NCI-H2227 treated with DMSO at 0.1 percent for 48 hours (cell line): ENCODE measurements around the gene ZP1.
"Not testable (repeated sequence)": the region's sequence is repeated elsewhere in the genome, so short reads cannot be mapped to it uniquely, and the experiment has no call there.

ENCODE experiments used
- DNase-seq: peaks from one replicate; lab custom pipeline; 2025; lab: John Stamatoyannopoulos, UW

ZP1 gene

DNA sequence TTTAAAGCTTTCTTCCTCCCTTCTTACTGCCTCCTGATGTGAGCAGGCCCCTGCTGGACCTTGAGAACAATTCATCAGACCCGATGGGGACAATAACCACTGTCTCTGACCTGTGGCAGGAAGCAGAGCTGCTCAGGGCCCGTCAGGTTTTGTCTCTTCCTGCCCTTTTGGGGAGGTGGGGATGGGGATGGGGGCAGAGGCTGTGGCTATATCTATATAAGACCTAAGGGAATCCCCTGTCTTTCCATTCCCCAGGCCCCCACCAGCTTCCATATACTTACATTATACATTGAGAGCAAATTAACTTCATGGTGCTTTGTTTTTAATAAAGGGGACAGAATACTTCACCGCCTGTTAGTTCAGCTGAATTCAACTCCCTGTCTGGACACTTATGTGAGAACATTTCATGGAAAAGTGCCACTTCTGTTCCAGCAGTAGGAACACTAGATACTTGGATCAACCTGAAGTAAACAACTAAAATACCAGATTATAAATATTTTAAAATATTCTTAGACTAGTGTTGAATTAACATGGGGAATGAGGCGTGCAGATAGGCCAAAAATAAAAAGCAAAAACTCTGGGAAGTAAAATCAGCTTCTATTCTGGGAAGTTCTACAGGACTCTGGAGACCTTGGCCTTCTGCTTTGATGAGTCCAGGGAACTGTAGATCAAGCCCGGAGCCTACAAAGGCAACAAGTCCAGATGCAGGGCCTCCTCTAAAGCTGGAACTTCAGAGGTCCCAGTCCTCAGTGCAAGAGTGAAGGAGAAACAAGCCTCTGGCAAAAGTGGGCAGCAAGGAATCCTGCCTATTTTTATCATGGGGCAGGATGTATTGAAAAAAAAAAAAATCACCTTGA is 11.1 kb downstream of the ZP1 start:
- no peak for DNase-seq

DNA sequence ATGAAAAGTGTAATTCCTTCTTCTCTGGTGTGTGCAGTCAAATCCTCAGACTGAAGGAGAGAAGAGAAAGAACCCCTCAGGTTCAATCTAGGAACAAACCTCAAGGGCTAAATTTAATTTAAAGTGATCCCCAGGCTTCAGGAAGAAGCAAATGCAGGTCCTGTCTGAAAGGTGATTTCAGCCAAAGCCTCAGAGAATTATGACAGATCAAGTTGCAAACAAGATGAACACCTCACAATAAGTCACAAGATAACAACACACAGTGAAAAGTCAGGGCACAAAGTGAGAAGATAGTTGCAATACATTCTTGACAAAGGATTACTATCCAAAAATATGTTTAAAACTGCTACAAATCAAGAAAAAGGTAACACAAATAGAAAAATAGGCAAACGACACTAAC is 11.8 kb downstream of the ZP1 start:
- DNase-seq, result no peak

GRCh38 chr11:60879971-60880588 is 12.7 kb downstream of the ZP1 start:
- DNase-seq, result no peak

DNA sequence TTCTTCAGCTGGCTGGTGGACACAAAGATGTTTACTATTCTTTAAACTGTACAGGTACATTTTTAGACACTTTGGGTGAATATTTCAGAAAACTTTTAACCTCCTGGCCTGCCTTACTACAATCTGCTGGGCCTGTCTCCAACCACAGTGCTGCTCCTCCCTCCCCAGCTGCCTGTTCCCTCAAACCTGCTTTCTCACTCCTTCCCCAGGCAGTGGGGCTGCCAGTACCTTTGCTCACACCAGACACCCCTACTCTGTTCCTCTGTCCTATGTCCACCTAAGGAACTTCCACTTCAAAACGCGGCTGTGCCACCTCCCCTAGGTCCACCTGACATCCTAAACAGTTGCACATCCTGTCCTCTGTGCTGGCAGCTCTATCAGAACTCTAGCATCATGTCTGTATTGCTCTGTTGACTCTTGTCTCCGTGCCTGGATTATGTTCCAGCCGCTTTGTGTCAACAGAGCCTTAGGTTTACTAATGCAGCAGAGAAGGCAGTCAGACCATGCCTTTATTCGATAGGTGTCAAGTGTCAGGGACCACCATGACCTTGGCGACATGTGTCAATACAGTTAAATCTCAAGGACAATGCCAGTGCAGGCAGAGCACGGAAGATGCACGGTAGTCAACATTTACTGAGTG is 13.4 kb downstream of the ZP1 start:
- DNase-seq, result no peak

DNA sequence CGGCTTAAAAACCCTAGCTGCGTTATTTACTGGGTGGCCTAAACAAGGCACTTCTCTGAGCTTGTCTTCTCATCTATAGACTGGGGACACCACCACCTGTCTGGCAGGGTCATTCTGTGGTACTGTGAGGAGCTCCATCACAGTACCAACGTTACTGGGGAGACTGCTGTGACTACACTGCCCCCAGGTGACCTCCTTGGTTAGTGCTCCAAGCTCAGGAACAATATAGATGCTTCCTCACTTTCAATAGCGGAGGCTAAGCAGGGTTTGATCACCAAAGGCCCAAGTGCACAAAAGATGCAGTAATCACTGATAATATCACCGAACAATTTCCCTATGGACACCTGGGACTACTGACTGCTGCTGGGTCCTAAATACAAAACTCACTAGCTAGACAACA is 20.2 kb downstream of the ZP1 start:
- DNase-seq, result no peak

- DNase-seq, result no peak
Observed at GRCh38 chr11:60889869-60890311, 22.5 kb downstream of the ZP1 start.

DNA sequence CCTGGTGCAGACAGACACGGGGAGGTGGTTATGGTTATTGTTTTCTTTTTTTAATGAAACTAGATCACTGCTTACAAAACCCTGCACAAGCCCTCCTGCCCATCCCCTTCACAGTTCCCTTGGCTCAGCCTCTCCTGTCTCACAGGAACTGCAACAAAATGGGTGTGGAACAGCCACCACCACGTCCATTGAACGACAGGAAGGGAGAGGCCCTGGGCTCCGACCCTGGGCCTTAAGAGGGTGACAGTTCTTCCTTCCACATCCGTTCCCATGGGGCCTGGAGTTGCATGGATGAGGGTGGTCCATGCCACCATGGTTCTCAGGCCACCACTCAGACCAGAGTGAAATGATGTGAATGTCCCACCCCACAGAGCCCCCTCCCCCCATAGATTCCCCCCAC is 23.4 kb downstream of the ZP1 start:
- DNase-seq, result no peak

DNA sequence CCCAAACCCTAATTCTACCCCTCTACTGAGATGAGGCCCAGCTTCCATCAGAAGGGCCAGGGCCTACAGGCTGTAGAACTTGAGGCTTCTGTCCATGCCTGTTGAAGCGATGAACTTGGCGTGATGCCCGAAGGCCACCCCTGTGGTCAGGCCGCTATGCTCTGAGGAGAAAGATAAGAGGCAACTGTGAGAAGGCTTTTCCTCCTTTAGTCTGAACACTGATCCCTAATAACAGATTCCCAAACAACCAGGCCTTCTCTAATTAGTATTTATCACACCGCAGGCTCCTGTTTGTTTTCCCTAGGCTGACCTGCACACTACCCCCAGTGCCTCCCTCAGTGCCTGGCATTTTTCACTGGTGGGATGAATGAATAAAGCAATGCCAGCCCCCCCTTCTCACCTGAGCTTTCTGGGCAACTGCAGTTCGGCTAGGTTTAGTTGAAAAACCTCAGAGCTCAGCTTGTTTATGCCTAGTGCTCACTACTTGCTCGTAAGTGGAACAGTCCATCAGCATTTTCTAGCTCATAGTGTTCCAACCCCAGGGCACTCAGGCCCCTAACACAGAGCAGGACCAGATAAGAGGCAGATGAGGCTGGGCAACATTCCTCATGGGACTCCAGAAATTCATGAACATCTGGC is 23.9 kb downstream of the ZP1 start:
- DNase-seq, result peak; percentile 13

DNA sequence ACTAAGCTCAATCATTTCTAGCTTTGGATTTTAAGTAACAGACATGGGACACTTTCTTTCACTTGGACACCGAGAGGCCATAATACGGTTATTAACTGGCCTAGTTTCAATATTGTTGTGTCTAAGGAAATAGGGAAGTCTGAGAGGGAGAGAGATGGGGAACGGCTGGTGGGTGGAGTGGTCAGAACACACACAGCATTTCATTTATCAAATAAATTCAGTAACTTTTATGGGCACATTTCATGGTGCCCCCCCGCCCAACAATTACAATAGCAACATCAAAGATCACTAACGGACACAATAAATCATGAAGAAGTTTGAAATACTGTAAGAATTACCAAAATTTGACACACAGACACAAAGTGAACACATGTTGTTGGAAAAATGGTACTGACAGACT is 28.3 kb downstream of the ZP1 start:
- DNase-seq, result no peak

DNA sequence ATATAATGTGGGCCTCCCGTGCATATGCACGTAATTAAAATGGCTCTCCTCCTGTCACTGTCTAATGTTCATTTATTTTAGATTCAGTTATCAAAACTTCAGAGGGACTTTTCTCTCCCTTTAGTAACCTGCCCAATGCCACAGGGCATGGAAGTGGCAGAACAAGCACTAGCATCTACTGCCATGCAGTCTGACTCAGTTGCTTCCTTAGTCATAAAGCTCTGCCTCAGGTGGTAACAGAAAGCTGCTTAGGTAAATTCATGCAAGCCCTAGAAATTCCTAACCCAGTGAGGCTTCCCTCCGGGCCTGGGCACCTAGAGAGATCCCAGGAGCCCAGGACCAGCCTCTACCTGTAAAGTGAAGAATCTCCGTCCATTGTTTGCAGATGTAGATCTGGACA is 30.2 kb downstream of the ZP1 start:
- no peak for DNase-seq

DNA sequence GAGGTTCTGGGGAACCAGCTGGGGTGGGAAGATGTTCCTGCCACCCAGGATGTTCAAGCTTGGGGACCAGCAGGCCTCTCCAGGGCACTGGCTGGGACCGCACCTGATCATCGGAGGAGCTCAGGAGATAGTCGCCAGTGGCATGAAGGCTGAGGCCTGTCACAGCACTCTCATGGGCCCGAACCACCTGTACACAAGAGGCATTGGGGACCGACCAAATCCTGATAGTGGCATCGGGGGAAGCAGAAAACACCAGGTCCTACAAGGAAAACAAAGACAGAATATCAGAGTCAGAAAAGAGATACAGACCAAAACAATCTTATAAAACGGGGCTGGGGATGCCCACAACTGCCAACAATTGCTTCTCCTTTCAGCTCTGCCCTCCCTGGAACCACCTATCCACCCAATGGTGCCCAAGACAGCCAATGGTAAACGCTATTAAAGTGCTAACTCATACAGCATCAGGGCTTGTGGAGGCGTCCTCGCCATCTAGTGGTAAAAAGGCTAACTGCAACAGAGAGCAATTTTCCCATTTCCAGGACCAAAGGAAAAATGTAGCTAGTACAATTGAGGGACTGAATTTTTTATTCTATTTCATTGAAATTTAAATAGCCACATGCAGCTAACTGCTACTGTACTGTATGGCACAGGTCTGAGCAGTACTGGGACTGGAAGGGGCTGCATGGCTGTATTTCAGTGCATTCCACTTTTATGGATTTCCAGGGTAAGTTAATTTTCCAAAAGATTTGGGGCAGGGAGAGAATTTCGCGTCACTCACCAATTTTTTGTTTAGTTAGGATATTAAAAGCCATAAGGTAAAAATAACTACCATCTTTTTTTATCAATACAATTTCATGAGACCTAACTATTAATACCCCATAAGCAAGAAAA is 31.9 kb downstream of the ZP1 start:
- DNase-seq, result peak; percentile 14

- no peak for DNase-seq
Observed at GRCh38 chr11:60899977-60900376, 32.6 kb downstream of the ZP1 start.

GRCh38 chr11:60900673-60901404 is 33.5 kb downstream of the ZP1 start:
- DNase-seq, result no peak

- no peak for DNase-seq
Observed at GRCh38 chr11:60902625-60903024, 35.3 kb downstream of the ZP1 start.

GRCh38 chr11:60905047-60905446 is 37.7 kb downstream of the ZP1 start:
- no peak for DNase-seq

- peak; percentile 5 for DNase-seq
Observed at GRCh38 chr11:60905551-60906113, 38.3 kb downstream of the ZP1 start.

- DNase-seq, result peak; percentile 96
Observed at GRCh38 chr11:60906132-60906972, 39.0 kb downstream of the ZP1 start, which contains the start of gene PRPF19. PRPF19 (minus strand) TSS chr11:60906585; CDS start chr11:60906382, 203 bp downstream.

- DNase-seq, result no peak
Observed at GRCh38 chr11:60908803-60909202, 41.5 kb downstream of the ZP1 start.

- not testable (repeated sequence) for DNase-seq
Observed at GRCh38 chr11:60909680-60910280, 42.4 kb downstream of the ZP1 start.
